Measurements from ENCODE around the gene AHRR.

GRCh38 chr5:455806-456205 lies 134.3 kb downstream of the AHRR start:
- no peak for TF ChIP-seq WHSC1 (IDR thresholded peaks at IDR 0.05; ENCODE audit: low read length)
- TF ChIP-seq FOS (IDR thresholded peaks at IDR 0.05; ENCODE audit: extremely low read depth, insufficient read length): no peak
- no peak for TF ChIP-seq ZNF644 (tag; IDR thresholded peaks at IDR 0.05; ENCODE audit: low read depth)
- no peak for TF ChIP-seq CHD2 (IDR thresholded peaks at IDR 0.05; ENCODE audit: low read depth, low read length)
- no peak for TF ChIP-seq CREB5 (CRISPR knock-in tag; IDR thresholded peaks at IDR 0.05)
- no peak for TF ChIP-seq FOXP4 (CRISPR knock-in tag; IDR thresholded peaks at IDR 0.05; ENCODE audit: borderline replicate concordance)
- TF ChIP-seq POLR2A (conservative IDR thresholded peaks at IDR 0.05): no peak
- TF ChIP-seq ZNF57 (CRISPR knock-in tag; IDR thresholded peaks at IDR 0.05): no peak
- no peak for TF ChIP-seq POLR2AphosphoS2 (IDR thresholded peaks at IDR 0.05; ENCODE audit: low read length)
- TF ChIP-seq ZNF696 (CRISPR knock-in tag; conservative IDR thresholded peaks at IDR 0.05): no peak
